Smooth muscle cell (in vitro differentiated cells): ENCODE measurements around the gene NME7. TPM values are rescaled to one million over a fixed set of nuclear protein-coding genes. Genes with fewer than 3 reads are reported as not detected.

Experiments
- DNase-seq: peaks from one replicate; lab custom pipeline; 2025; ENCODE audit not compliant: unreplicated experiment; lab: John Stamatoyannopoulos, UW
- H2AFZ ChIP-seq: fragments of 200-600 bp; sonication (generic); 2 replicates; pipeline ENCODE4 v1.6.0; 2016; ENCODE audit warnings: antibody characterized with exemption, low read depth, mild to moderate bottlenecking
- H3F3A ChIP-seq: fragments of 200-600 bp; sonication (generic); 2 replicates; pipeline ENCODE4 v1.6.0; 2017; ENCODE audit warnings: antibody characterized with exemption, low read depth
- H3K27ac ChIP-seq: fragments of 200-600 bp; sonication (generic); 2 replicates; pipeline ENCODE4 v1.5.1; 2016; ENCODE audit warnings: low read depth, mild to moderate bottlenecking
- H3K27me3 ChIP-seq: fragments of 200-600 bp; sonication (generic); 2 replicates; pipeline ENCODE4 v1.6.1; 2016; ENCODE audit warnings: low read depth, mild to moderate bottlenecking
- H3K36me3 ChIP-seq: fragments of 200-600 bp; sonication (generic); 2 replicates; pipeline ENCODE4 v1.5.1; 2016; ENCODE audit warnings: low read depth
- H3K4me1 ChIP-seq: fragments of 200-600 bp; sonication (generic); 2 replicates; pipeline ENCODE4 v1.5.1; 2016; ENCODE audit warnings: low read depth
- H3K4me2 ChIP-seq: fragments of 200-600 bp; sonication (generic); 2 replicates; pipeline ENCODE4 v1.6.0; 2016; ENCODE audit warnings: mild to moderate bottlenecking
- H3K4me3 ChIP-seq: fragments of 200-600 bp; sonication (generic); 2 replicates; pipeline ENCODE4 v1.5.1; 2016; ENCODE audit warnings: mild to moderate bottlenecking
- H3K79me2 ChIP-seq: fragments of 200-600 bp; sonication (generic); 2 replicates; pipeline ENCODE4 v1.6.0; 2016; ENCODE audit warnings: low read depth, mild to moderate bottlenecking
- H3K9ac ChIP-seq: fragments of 200-600 bp; sonication (generic); 2 replicates; pipeline ENCODE4 v1.6.0; 2016; ENCODE audit warnings: low read depth
- H3K9me3 ChIP-seq: fragments of 200-600 bp; sonication (generic); replicated peaks from 2 replicates; pipeline ENCODE4 v1.5.1; 2016; ENCODE audit warnings: low read depth
- H4K20me1 ChIP-seq: fragments of 200-600 bp; sonication (generic); 2 replicates; pipeline ENCODE4 v1.6.0; 2016; ENCODE audit warnings: low read depth
- WGBS: methylation state at CpG from one replicate; pipeline ENCODE4 v1.1.7; 2016; ENCODE audit warnings: low lambda C conversion rate; 5-methylcytosine and 5-hydroxymethylcytosine counted together
- polyA plus RNA-seq: library from polyadenylated mRNA; unstranded; fragments of >200 nt; fragmentation: Nextera tagmentation; extraction: Ambion mirVana; gene quantifications from 2 replicates; pipeline ENCODE4 v1.2.1, GENCODE V29; 2016
- total RNA-seq: library from RNA; depleted of rRNA; stranded (reverse); fragments of >200 nt; gene quantifications from 2 replicates; pipeline ENCODE4 v1.2.3, GENCODE V29; 2014
- TF ChIP-seq, protein P1 (sequence below): fragments of 200-600 bp; sonication (generic); IDR thresholded peaks from 2 replicates; pipeline ENCODE4 v1.5.1; 2017; ENCODE audit warnings: borderline replicate concordance, mild to moderate bottlenecking, antibody characterized with exemption; ENCODE audit not compliant: insufficient read depth, poor library complexity, severe bottlenecking

NME7 gene
- total and polyA plus RNA-seq, 2 experiments from 2014 or later, result 26.5 to 77.8 TPM

DNA sequence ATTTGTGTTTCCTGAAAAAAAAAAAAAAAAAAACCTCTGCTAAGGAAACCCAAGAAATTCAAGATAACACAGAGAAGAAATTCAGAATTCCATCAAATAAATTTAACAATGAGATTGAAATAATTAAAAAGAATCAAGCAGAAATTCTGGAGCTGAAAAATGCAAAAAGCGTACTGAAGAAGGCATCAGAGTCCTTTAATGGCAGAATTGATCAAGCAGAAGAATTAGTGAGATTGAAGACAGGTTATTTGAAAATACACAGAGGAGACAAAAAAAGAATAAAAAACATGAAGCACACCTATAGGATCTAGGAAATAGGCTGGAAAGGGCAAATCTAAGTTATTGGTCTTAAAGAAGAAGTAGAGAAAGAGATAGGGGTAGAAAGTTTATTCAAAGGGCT lies 38.2 kb downstream of the NME7 start:
- TF ChIP-seq, protein P1, sequence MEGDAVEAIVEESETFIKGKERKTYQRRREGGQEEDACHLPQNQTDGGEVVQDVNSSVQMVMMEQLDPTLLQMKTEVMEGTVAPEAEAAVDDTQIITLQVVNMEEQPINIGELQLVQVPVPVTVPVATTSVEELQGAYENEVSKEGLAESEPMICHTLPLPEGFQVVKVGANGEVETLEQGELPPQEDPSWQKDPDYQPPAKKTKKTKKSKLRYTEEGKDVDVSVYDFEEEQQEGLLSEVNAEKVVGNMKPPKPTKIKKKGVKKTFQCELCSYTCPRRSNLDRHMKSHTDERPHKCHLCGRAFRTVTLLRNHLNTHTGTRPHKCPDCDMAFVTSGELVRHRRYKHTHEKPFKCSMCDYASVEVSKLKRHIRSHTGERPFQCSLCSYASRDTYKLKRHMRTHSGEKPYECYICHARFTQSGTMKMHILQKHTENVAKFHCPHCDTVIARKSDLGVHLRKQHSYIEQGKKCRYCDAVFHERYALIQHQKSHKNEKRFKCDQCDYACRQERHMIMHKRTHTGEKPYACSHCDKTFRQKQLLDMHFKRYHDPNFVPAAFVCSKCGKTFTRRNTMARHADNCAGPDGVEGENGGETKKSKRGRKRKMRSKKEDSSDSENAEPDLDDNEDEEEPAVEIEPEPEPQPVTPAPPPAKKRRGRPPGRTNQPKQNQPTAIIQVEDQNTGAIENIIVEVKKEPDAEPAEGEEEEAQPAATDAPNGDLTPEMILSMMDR, result no peak
- 94% methylated on average over 1 of the region's 1 CpG for WGBS
- Histone ChIP-seq H3K36me3 (no peaks in the 10 kb centered on the region), H3K9me3 (no peaks in the 10 kb centered on the region), H4K20me1 (peaks cover 7% of the 10 kb centered on the region), H3K4me1 (no peaks in the 10 kb centered on the region), H3K9ac (no peak overlapping the region), H3K4me3 (no peak overlapping the region), H3K27ac (no peak overlapping the region), H2AFZ (no peak overlapping the region), H3F3A (no peaks in the 10 kb centered on the region), H3K27me3 (no peaks in the 10 kb centered on the region), H3K79me2 (peaks cover 41% of the 10 kb centered on the region), H3K4me2 (no peak overlapping the region)
- DNase-seq, result no peak

DNA sequence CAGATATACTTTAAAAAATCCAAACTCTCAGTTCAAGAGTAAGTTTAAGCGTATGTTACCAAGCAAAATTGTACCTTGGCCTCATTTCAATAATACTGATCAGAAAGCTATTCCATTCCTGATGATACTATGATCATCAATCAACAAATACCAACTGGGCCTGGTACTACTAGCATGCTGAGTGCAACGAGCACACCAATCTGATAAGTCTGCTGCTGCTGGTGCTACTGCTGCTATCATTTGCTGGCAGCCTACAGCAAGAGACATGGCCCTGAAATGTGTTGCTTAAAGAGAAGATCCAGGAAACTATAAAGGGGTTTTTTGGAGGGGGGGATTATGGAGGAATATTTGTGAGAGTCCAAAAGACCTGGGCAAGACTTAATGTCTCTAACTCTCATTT lies 39.7 kb downstream of the NME7 start:
- Histone ChIP-seq H4K20me1 (peaks cover 7% of the 10 kb centered on the region), H3K27ac (no peak overlapping the region), H2AFZ (no peak overlapping the region), H3K9ac (no peak overlapping the region), H3K36me3 (no peaks in the 10 kb centered on the region), H3F3A (no peaks in the 10 kb centered on the region), H3K4me1 (no peaks in the 10 kb centered on the region), H3K4me3 (no peak overlapping the region), H3K27me3 (no peaks in the 10 kb centered on the region), H3K79me2 (peaks cover 32% of the 10 kb centered on the region), H3K9me3 (no peaks in the 10 kb centered on the region), H3K4me2 (no peak overlapping the region)
- DNase-seq, result no peak
- 82% methylated on average over 2 of the region's 2 CpGs for WGBS
- TF ChIP-seq, protein P1, result no peak

DNA sequence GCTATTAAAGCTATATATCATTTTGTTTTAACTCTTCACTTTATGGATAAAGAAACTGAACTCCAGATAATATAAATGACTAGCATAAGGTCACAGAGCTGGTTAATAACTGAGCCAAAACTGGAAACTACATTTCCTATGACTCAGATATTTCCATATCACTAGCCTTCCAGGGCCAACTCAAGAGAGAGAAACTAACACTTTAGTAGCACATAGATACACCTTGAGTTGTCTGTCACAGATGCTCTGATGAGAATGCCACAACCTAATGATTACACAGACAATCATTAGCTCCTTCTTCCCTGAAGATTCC lies 40.7 kb downstream of the NME7 start:
- Histone ChIP-seq H4K20me1 (peaks cover 7% of the 10 kb centered on the region), H3F3A (no peaks in the 10 kb centered on the region), H3K36me3 (no peaks in the 10 kb centered on the region), H2AFZ (no peak overlapping the region), H3K4me3 (no peak overlapping the region), H3K4me1 (no peaks in the 10 kb centered on the region), H3K9me3 (no peaks in the 10 kb centered on the region), H3K27me3 (no peaks in the 10 kb centered on the region), H3K9ac (no peak overlapping the region), H3K27ac (no peak overlapping the region), H3K4me2 (no peak overlapping the region), H3K79me2 (peaks cover 27% of the 10 kb centered on the region)
- TF ChIP-seq, protein P1, result no peak
- DNase-seq, result no peak

DNA sequence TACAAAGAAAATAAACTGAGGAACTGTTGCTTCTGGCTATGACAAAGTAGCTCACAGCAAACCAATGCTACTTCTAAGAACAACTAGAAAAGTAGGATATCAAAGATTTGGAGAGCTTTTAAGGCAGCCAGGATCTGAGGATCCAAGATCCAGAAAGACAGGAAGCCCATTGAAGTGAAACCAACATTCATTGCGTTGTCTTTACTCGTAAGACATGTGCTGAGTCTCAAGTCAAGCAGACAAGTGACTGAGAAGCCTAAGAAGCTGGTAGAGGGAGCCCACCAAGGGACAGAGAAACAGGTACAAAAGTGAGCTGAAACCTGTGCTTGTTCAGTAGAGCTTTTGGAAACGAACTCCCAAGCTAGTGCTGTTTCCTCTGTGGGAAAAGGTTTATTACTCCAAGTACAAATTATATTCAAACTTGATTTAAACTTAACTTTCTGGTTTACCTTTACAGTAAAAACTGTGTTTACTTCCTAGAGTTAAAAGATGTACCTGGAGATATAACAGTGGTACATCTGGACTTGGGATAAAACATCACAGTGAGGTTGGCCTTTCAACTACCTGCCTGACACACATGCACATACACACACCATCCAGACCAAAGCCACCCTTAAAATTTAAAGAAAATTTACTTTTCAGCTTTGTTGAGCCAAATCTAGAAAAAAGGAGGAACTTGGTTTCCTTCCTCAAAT lies 41.2 kb downstream of the NME7 start:
- WGBS, result 92% methylated on average over 3 of the region's 3 CpGs
- Histone ChIP-seq H3K4me2 (no peak overlapping the region), H3K27ac (no peak overlapping the region)

More for the DNA sequence above, 41.2 kb downstream of the NME7 start:
- H3K79me2 ChIP-seq, result peaks cover 23% of the 10 kb centered on the region
- H3K4me1 ChIP-seq, result no peaks in the 10 kb centered on the region
- peaks cover 7% of the 10 kb centered on the region for H4K20me1 ChIP-seq
- TF ChIP-seq, protein P1, result no peak
- H3K9me3 ChIP-seq, result no peaks in the 10 kb centered on the region
- H3F3A ChIP-seq, result no peaks in the 10 kb centered on the region
- no peaks in the 10 kb centered on the region for H3K36me3 ChIP-seq
- no peak overlapping the region for H3K4me3 ChIP-seq
- no peak overlapping the region for H3K9ac ChIP-seq
- no peak for DNase-seq
- H3K27me3 ChIP-seq, result no peaks in the 10 kb centered on the region
- H2AFZ ChIP-seq, result no peak overlapping the region
